HG03575 (cell line): ENCODE results near the gene ST7.

Experiments used
- ATAC-seq: cut with Tn5 transposase; IDR thresholded peaks from one replicate; pipeline ENCODE4 v1.9.1; 2021; ENCODE audit not compliant: unreplicated experiment, insufficient number of reproducible peaks, low FRiP score; ENCODE audit errors: extremely low read depth

Gene ST7

DNA sequence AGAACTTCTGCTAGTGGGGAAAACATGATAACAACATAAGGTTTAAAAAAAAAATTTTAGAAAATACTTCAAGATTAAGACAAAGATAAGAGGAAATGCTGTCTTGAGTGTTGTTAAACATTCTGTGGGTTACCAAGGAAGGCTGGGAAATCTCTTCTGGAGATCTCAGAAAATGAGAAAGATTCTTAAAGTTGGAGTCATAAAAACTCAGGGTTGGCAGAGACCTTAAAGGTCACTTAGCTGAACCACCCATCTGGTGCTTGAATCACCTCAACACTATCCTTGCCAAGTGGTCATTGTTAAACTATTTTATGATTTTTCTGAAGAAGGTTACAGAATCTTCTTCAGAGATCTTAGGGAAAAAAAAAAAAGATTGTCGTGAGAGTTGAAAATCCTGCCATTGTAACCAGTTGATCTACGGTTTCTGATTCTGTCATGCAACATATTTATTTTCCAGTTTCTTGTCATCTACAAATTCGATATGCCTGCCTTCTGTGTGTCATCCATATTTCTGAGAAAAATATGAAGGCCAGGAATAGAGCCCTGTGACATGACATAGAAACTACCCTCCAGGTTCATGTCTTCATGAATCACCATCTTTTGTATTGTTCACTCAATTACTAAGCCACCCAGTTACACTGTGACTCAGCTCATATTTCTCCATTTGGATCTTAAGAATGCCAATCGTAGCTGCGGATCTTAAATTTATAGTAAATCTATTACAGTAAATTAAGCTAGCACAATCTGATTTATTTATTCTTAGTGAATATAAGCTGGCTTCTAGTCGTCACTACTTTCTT is 179.2 kb downstream of the ST7 start:
- no peak for ATAC-seq

DNA sequence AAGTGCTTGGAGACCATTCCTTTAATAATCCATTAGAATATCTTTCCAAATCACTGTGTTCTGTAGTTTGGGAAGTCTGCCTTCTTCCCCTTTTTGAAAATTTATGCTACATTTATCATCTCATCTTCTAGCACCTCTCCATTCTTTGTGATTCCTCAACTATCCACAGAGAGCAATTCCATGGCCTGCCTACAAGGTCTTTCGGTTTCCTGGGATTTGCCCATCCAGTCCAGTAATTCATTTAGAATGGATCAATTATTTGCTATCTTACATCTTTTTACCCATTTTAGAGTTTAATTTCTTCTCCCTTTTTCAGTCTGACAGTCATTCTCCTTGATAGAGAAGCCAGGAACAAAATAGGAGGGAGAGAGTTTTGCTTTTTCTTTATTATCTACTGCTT is 179.8 kb downstream of the ST7 start:
- no peak for ATAC-seq

DNA sequence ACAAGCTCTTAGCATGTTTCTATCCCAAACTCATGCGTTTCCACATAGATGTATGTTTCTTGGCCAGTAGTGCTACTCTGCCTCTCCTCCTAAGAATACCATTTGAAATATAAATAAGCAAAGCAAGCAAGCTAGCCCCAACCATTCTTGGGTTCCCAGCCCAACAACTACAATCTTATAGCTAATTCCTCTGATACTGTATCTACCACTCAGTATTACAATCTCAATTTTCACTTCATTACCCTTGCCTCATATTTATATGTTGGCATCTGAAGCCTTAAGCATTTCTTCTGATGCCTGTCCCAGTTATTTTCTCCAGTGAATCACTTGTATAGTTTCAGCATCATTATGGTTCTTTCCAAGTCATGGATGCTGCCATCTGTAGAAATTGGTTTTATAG is 181.1 kb downstream of the ST7 start:
- no peak for ATAC-seq

DNA sequence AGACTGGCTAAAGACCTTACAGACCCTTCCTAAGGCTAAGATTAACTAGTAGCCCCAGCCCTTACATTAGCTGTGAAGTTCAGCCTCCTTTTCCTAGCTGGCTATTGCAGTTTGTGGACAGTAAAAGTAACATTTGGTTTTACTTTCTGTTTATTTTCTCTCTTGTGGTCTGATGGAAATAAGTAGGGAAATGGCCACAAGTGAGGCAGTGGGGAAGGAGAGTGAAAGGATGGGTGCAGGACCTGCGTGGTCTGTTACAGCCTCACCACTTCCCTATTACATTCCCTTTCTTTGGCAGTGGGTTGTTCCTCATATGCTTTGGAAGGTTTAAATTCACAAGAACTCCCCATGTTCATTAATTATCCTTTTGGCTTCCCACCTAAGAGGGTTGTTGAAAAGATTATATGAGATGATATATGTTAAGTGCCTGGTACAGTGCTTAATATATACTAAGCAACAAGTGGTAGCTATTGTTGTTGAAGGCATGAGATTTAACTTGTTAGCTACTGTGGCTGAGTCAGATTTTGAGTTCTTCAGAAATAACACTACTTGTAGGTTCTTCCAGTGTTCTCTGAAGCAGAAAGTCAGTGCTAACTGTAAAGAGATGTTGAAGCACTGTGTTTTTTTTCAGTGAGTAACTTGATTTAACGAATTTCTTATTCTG is 181.7 kb downstream of the ST7 start:
- ATAC-seq = no peak

DNA sequence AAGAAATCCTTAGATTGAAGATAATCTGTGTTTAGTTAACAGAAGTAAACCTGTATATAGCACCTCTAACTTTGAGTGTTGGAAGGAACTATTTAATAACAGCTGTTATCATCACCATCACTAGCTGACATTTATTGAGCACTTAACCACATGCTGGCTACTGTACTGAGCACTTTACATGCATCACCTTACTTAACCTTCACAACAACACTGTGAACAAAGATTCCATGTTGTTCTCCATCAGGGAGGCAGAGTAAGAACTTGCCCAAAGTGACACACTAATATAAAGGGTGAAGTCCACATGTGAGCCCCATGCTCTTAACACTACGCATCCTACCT is 182.2 kb downstream of the ST7 start:
- ATAC-seq = no peak

DNA sequence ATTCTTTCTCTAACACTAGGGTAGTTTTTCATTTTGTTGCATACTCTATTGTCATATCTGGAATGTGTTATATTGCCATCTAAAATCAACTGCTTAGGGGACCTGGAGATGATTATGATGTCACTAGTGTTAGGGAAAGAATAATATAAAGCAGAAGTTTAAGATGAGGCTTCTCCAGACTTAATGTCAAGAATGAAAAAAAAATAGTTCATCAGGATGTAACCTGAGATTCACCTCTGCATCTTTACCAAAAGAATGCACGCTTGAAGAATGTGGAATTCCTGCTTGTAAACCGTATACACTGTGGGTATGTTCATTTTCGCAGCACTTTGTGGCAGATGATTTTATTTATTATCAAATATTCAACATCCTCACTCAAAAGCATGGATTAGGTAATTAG is 184.6 kb downstream of the ST7 start:
- no peak for ATAC-seq

DNA sequence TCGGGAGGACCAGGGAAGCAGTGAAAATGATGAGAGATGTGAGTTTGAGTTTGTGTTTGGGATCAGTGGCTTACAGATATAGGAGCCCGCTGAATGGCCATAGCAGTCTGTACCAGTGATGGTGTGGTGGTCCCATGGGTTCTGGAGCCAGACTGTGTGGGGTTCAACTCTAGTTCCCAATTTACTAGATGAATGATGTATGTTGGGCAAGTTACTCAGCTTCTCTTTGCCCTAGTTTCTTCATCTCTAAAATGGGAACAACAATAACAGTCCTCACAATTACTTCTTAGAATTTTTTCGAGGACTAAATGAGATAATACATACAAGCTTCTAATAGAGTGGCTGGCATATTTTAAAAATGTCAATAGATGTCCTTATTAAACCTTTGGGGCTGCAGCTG is 185.2 kb downstream of the ST7 start:
- no peak for ATAC-seq

DNA sequence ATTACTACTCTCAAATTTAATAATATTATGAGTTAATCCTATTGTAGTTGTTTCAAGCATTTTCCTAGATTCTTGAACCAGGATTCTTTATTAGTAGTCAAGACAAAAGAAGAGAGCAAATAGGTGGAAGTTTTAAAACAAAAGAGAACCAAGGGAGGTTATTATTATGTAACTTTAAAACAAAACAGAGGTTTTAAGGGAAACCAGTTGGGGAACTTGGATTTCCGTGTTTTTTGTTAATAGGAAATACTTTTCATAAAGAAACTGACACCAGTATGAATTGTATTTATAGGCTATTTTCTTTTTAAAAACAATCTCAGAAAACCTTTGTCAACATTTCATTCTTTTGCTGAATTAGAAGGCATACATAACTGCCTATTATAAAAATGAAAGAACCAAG is 185.7 kb downstream of the ST7 start:
- ATAC-seq = no peak

DNA sequence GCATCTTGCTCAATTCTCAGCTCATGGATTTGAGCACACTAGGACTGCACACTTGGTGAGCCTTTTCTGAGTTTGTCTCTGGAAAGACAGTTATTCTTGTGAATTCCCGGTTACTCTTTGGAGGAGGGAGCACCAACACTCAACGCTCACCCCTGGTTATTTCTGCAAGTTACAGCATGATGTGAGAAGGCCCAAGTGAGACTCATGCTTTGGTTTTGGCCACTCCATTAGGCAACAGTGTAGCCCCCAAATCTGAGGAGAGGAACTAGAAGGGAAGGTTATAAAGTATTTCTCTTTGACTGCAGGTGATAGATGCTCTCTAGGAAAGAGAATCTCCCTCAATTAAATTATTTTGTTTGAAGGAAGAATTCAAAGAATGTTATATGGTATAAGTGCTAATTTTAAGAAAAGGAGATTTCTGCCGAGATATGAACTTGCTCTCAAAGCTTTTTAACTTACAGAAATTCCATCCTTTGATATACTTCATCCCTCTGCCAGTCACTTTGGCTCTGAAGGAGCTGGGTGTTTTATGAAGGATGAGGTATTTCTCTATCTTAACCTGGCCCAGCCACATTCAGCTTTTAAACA is 186.2 kb downstream of the ST7 start:
- no peak for ATAC-seq

DNA sequence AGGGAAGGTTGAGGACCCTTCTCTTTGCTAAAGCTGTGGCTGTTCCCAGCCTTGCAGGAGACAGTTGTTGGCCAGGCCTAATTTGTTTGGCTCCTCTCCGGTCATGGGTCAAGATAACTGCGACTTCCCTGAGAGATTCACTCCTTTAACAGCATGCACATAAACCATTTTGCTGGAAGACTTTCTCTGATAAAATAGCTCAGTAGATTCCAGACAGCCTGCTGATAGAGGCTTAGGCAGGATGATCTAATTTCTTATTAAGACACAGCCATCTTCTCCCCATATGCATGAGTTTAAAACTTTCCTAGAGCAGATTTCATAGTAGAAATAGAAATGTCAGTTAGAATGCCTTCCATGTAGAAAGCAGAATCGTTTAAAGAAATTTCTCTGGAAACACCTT is 187.6 kb downstream of the ST7 start:
- no peak for ATAC-seq

DNA sequence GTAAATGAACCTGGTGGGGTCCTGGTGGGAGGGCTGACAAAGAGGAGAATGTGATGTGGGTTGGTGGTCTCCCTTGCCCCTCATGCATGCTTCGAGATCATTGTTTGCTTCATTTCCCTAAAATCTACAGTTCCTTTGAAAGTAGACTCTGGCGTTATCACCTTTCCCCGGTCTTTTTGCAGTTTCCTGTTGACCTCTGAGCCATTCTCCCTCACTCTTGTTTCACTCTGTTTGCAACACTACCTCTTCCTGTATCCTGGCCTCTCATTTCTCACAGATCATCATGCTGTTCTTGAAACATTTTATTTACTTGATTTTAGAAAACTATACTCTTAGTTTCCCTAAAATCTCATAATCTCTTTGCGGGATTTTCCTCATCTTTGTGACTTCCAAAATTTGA is 189.8 kb downstream of the ST7 start:
- no peak for ATAC-seq

DNA sequence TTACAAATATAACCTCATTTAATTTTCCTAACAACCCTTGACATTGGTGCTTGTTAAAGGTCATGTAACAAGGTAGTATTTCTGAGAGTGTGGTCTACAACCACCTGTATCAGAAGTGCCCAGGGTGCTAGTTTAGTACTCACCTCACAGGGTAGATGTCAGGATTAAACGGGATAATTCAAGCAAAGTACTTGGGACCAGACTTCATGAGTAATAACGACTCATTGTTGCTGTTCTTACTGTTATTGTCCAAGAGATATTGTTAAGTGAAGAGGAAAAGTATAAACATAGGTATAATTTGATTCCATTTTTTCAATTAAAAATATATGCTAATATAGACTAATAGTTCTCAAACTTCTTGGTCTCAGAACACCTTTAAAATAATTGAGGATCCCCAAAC is 190.3 kb downstream of the ST7 start:
- no peak for ATAC-seq

DNA sequence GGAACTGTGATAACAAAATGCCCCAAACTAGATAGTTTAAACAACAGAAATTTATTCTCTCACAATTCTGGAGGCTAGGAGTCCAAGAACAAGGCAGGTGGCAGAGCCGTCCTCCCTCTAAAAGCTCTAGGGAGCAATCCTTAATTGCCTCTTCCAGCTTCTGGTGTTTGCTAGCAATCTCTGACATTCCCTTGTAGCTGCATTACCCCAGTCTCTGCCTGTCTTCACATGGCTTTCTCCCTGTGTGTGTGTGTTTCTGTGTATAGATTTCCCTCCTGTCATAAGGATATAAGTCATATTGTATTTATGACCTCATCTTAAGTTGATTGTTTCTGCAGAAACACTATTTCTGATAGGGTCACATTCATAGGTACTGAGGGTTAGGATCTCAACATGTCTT is 192.0 kb downstream of the ST7 start:
- no peak for ATAC-seq

DNA sequence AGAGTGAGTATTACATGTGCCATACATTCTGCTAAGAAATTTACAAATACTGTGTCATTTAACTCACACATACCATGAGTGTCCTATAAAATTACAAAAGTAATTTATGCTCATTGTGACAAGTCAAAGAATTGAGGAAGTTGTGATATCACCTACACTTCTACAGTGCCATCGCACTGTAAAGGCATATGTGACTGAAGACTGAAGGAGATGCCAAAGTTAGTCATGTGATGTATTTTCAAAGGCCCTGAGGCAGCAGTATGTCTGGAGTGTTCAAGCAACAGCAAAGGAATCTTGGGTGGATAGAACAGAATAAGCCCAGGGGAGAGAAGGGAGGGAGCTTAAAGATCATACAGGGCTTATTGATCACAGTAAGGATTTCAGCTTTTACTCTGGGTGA is 192.8 kb downstream of the ST7 start:
- ATAC-seq = no peak

DNA sequence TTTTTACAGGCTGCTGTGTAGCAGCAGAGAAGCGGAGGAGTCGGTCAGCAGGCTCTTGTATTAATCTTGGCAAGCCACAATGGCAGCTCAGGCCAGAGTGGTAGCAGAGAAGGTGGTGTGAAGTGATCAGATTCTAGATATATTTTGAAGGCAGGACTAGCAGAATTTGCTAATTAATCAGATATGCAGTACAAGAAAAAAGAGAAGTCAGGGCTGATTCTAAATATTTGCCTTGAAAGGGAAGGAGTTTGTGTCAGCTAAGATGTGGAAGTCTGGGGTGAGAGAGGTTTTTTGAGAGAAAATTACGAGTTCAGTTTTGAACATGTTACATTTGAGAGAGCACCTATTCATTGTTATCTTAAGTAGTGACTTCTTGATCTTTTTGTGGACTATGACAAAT is 193.2 kb downstream of the ST7 start:
- no peak for ATAC-seq

DNA sequence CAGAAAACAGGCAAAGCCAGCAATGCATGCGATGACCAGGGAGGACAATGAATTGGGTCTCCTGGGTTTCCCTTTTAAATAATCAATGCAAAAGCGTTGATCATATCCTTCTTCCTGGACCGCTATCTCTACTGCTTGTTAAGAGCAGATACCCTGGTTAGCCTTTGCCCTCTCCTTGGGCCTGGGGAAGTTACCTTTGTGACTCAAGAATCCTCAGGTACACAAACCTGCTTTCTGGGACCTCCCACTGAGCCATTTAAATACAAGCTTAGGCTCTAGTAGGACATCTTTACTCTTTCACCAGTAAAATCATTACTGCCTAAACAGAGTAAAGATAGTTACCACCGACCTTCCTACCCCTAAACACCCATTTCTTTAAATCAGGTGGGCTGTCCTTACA is 195.7 kb downstream of the ST7 start:
- ATAC-seq = no peak

DNA sequence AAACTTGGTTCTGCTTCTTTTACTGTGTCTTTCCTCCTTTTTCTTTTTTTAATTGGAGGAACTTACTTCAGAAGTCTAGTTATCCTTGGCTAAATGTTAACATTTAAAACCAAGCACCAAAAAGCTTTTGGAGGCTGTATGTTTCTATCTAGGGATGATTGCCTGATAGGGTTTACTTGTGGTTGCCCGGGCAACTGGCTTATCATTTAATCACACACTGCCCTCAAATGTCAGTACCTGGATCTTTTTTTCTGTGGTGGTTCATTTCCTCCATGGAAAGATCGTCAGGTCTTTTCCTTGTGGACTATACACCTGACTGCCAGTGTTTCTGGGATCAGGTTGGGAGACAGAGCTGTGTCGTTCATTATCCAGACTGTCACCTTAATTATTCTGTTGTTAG is 196.4 kb downstream of the ST7 start:
- ATAC-seq = no peak

DNA sequence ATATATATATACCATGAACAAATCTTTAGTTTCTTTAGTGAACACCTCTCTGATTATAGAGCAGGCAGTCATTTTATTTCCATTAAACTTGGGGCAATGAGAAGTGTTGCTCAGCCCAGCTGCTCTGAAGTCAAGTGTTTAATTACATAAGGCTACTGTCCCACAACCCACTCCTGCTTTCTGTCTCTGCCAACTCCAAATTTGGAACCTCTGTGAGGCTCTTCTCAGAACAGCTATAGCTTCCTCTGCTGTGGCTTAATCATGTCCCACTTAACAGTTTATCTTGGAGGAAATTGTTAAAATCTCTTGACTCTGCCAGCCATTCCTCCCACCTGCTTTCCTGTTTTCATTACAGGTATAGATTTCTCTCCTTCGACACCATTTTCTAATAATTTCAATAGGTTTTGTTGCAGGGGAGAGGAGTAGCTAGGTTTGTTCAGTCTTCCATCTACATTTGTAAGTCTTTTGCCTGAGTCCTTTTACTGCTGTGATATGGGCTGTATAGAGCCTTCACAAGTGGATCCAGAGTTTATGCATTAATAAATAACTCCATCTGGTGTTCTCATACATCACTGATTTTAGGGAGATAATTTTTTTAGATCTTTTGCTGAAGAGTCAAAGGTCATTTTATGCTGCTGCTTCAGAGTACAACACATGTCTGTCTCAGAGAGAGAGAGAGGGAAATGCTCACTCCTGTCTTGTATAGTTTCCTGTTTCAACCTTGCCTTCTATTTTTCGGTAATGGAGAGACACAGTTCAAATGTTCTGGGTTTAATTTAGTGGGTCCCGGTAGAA is 199.1 kb downstream of the ST7 start:
- no peak for ATAC-seq

DNA sequence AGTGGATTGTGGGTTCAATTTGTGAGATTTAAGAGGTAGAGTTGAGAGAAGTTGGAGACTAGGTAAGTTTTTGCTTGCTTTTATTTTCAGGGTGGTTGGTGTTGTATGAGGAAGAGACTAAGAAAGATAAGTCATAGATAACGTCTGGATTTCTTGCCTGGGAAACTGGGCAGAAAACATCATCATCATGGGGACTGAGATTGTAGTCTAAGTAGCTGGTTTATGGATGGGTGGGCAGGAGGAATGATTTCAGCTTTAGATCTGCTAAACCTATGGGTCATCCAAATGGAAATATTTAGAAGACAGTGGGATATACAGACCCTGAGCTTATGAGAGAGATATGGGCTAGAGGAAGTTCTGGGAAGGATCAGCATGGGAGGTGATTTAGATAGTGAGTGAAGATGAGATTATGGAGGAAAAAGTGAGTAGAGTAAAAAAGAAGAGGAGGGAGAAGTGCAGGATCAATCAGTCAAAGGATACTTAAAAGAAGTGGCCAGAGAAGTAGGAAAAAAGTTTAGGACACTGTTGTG is 199.8 kb downstream of the ST7 start:
- no peak for ATAC-seq

DNA sequence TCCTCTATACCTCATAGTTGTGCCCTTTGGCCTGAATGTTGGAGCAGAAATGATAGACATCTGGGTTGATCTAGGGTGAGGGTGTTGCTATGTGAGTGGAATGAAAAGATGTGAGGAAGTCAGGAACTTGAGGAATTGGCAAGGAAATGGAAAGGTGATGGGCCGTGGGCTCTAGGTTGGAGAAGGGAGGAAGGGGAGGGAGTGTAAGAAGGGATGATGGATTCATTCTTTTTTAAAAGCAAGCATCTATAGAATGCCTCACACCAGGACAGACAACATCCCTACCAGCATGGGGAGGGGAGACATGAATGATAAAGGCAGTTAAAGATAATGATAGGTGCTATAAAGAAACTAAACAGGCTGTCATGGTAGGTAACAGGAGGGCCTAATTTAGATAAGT is 201.4 kb downstream of the ST7 start:
- ATAC-seq = no peak
